Renal cortical epithelial cell (primary cell): ENCODE measurements around the gene KRTAP4-6. TPM values are rescaled to one million over a fixed set of nuclear protein-coding genes. Genes with fewer than 3 reads are reported as not detected.
A peak's percentile ranks its signal among the peaks of the same experiment; 100 is the strongest.
"Not testable (repeated sequence)": the region's sequence is repeated elsewhere in the genome, so short reads cannot be mapped to it uniquely, and the experiment has no call there.

Experiments
- DNase-seq: peaks from one replicate; pipeline ENCODE4 v3.0.0-alpha.2; 2011; ENCODE audit warnings: low read depth
- total RNA-seq: library from RNA; depleted of rRNA; stranded (reverse); fragments of >200 nt; gene quantifications from 2 replicates; pipeline ENCODE4 v1.2.3, GENCODE V29; 2014

The KRTAP4-6 gene
- total RNA-seq, 1 donor from 2014 or later = not detected

- peak; percentile 39 for DNase-seq
Observed at GRCh38 chr17:41107941-41108450, 32.3 kb downstream of the KRTAP4-6 start.

- DNase-seq = not testable (repeated sequence)
Observed at GRCh38 chr17:41105347-41105746, 35.0 kb downstream of the KRTAP4-6 start, which contains the start of gene KRTAP4-9. TSS of gene KRTAP4-9 (plus strand) at chr17:41105389. CDS start at chr17:41105389, 0 bp downstream.

GRCh38 chr17:41104386-41105038 is 35.8 kb downstream of the KRTAP4-6 start:
- peak; percentile 50 for DNase-seq

- DNase-seq = no peak
Observed at GRCh38 chr17:41103896-41104295, 36.4 kb downstream of the KRTAP4-6 start.

GRCh38 chr17:41101586-41102259 is 38.6 kb downstream of the KRTAP4-6 start, which contains the start of gene KRTAP4-16:
TSS of gene KRTAP4-16 (minus strand) at chr17:41102209. CDS start at chr17:41102209, 0 bp downstream.
- DNase-seq = no peak

- peak; percentile 50 for DNase-seq
Observed at GRCh38 chr17:41099682-41100480, 40.5 kb downstream of the KRTAP4-6 start.

- DNase-seq = no peak
Observed at GRCh38 chr17:41098481-41098880, 41.9 kb downstream of the KRTAP4-6 start.

- no peak for DNase-seq
Observed at GRCh38 chr17:41098042-41098441, 42.3 kb downstream of the KRTAP4-6 start, which contains the start of gene KRTAP4-8. TSS of gene KRTAP4-8 (minus strand) at chr17:41098142. CDS start at chr17:41098084, 58 bp downstream.

GRCh38 chr17:41096055-41096454 is 44.3 kb downstream of the KRTAP4-6 start:
- DNase-seq = no peak

Other genes starting within 250 kb of the KRTAP4-6 start
- gene KRT23, start 202.9 kb downstream of the KRTAP4-6 start, total RNA-seq = 1.2 and 68.1 TPM in 2 replicates
- not detected in 2 replicates for gene KRT39, start 173.6 kb downstream of the KRTAP4-6 start, total RNA-seq
- not detected in 2 replicates for gene KRT40, start 156.2 kb downstream of the KRTAP4-6 start, total RNA-seq
- not detected in 2 replicates for gene KRTAP3-3, start 146.4 kb downstream of the KRTAP4-6 start, total RNA-seq
- not detected in 2 replicates for gene KRTAP3-2, start 140.6 kb downstream of the KRTAP4-6 start, total RNA-seq
- gene KRTAP3-1, start 131.4 kb downstream of the KRTAP4-6 start, total RNA-seq = not detected in 2 replicates
- gene KRTAP1-5, start 113.3 kb downstream of the KRTAP4-6 start, total RNA-seq = not detected in 2 replicates
- gene KRTAP1-4, start 110.3 kb downstream of the KRTAP4-6 start, total RNA-seq = not detected in 2 replicates
- gene KRTAP1-3, start 105.7 kb downstream of the KRTAP4-6 start, total RNA-seq = not detected in 2 replicates
- gene KRTAP1-1, start 99.1 kb downstream of the KRTAP4-6 start, total RNA-seq = 0.25 and 0.35 TPM in 2 replicates
- gene KRTAP2-1, start 93.2 kb downstream of the KRTAP4-6 start, total RNA-seq = not detected in 2 replicates
- 0.15 TPM in 1 of 2 replicates, not detected in the other for gene KRTAP2-2, start 85.3 kb downstream of the KRTAP4-6 start, total RNA-seq
- gene KRTAP2-3, start 80.4 kb downstream of the KRTAP4-6 start, total RNA-seq = 0.55 and 5.9 TPM in 2 replicates
- gene KRTAP2-4, start 74.7 kb downstream of the KRTAP4-6 start, total RNA-seq = not detected in 2 replicates
- not detected in 2 replicates for gene KRTAP4-7, start 56.4 kb downstream of the KRTAP4-6 start, total RNA-seq
- not detected in 2 replicates for gene KRTAP4-8, start 42.4 kb downstream of the KRTAP4-6 start, total RNA-seq
- gene KRTAP4-16, start 38.3 kb downstream of the KRTAP4-6 start, total RNA-seq = not detected in 2 replicates
- gene KRTAP4-9, start 35.2 kb downstream of the KRTAP4-6 start, total RNA-seq = not detected in 2 replicates
- gene KRTAP4-11, start 22.2 kb downstream of the KRTAP4-6 start, total RNA-seq = not detected in 2 replicates
- not detected in 2 replicates for gene KRTAP4-12, start 16.4 kb downstream of the KRTAP4-6 start, total RNA-seq
- not detected in 2 replicates for gene KRTAP4-5, start 9.3 kb upstream of the KRTAP4-6 start, total RNA-seq
- gene KRTAP4-4, start 20.2 kb upstream of the KRTAP4-6 start, total RNA-seq = not detected in 2 replicates
- not detected in 2 replicates for gene KRTAP4-3, start 27.7 kb upstream of the KRTAP4-6 start, total RNA-seq
- gene KRTAP4-2, start 37.7 kb upstream of the KRTAP4-6 start, total RNA-seq = not detected in 2 replicates
- gene KRTAP4-1, start 44.4 kb upstream of the KRTAP4-6 start, total RNA-seq = not detected in 2 replicates
- not detected in 2 replicates for gene KRTAP9-1, start 49.3 kb upstream of the KRTAP4-6 start, total RNA-seq
- gene KRTAP9-2, start 86.1 kb upstream of the KRTAP4-6 start, total RNA-seq = not detected in 2 replicates
- not detected in 2 replicates for gene KRTAP9-3, start 91.9 kb upstream of the KRTAP4-6 start, total RNA-seq
- gene KRTAP9-8, start 97.5 kb upstream of the KRTAP4-6 start, total RNA-seq = not detected in 2 replicates
- not detected in 2 replicates for gene KRTAP9-4, start 109.1 kb upstream of the KRTAP4-6 start, total RNA-seq
- gene KRTAP9-9, start 114.8 kb upstream of the KRTAP4-6 start, total RNA-seq = not detected in 2 replicates
- not detected in 2 replicates for gene KRTAP9-6, start 124.8 kb upstream of the KRTAP4-6 start, total RNA-seq
- gene KRTAP9-7, start 135.2 kb upstream of the KRTAP4-6 start, total RNA-seq = not detected in 2 replicates
- gene KRTAP29-1, start 162.3 kb upstream of the KRTAP4-6 start, total RNA-seq = not detected in 2 replicates
- gene KRTAP16-1, start 168.8 kb upstream of the KRTAP4-6 start, total RNA-seq = not detected in 2 replicates
- not detected in 2 replicates for gene KRTAP17-1, start 175.2 kb upstream of the KRTAP4-6 start, total RNA-seq
- gene KRT33A, start 210.3 kb upstream of the KRTAP4-6 start, total RNA-seq = not detected in 2 replicates
- gene KRT33B, start 229.3 kb upstream of the KRTAP4-6 start, total RNA-seq = not detected in 2 replicates
- gene KRT34, start 241.8 kb upstream of the KRTAP4-6 start, total RNA-seq = 0.05 and 26.4 TPM in 2 replicates